ENCODE measurements around the gene FOLH1. TPM values are rescaled to one million over a fixed set of nuclear protein-coding genes. Genes with fewer than 3 reads are reported as not detected.

FOLH1 gene
- total and polyA plus RNA-seq, 2 of the 8 experiments (the other 6 are each of a cell fraction or from before 2014, with no cell fraction given) = 0.56 TPM; not detected in 1

DNA sequence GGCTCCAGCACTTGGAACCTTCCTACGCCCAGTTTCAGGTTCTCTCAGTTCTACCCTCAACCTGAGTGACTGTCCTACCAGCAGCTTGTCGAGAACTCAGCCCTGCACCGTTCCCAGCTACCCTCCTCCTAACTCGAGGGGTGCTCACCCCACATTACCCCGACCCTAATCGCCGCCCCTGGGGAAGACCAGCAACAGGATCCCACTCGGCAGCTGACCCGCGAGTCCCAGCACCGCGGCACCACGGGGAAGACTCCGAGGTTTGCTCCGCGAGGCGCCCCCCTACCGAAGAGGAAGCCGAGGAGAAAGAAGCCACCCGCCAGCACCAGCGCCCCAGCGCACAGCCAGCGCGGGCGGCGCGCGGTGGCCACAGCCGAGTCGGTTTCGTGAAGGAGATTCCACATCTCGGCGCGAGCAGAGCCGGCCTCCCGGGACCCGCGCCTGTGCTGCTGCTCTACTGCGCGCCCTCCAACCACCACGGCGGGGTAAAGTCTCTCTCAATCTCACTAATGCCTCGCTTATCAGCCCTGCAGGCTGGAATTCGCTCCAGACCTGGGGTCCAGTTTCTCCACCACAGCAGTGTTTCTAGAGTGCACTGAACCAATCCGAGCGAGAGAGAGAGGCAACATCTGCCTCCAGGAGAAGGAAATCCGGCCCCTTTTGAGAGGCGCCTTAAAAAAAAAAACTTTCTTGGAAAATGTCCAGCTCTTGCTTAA, at the start of gene FOLH1 (continued):
- TF ChIP-seq HDAC2 (IDR thresholded peaks at IDR 0.05; ENCODE audit: borderline replicate concordance in 1 of 2, low read depth in 2 of 2, low read length in 2 of 2) (no peak), CBX5 (IDR thresholded peaks at IDR 0.05; ENCODE audit: low read depth, low read length) (no peak)
- TF ChIP-seq, protein P1, sequence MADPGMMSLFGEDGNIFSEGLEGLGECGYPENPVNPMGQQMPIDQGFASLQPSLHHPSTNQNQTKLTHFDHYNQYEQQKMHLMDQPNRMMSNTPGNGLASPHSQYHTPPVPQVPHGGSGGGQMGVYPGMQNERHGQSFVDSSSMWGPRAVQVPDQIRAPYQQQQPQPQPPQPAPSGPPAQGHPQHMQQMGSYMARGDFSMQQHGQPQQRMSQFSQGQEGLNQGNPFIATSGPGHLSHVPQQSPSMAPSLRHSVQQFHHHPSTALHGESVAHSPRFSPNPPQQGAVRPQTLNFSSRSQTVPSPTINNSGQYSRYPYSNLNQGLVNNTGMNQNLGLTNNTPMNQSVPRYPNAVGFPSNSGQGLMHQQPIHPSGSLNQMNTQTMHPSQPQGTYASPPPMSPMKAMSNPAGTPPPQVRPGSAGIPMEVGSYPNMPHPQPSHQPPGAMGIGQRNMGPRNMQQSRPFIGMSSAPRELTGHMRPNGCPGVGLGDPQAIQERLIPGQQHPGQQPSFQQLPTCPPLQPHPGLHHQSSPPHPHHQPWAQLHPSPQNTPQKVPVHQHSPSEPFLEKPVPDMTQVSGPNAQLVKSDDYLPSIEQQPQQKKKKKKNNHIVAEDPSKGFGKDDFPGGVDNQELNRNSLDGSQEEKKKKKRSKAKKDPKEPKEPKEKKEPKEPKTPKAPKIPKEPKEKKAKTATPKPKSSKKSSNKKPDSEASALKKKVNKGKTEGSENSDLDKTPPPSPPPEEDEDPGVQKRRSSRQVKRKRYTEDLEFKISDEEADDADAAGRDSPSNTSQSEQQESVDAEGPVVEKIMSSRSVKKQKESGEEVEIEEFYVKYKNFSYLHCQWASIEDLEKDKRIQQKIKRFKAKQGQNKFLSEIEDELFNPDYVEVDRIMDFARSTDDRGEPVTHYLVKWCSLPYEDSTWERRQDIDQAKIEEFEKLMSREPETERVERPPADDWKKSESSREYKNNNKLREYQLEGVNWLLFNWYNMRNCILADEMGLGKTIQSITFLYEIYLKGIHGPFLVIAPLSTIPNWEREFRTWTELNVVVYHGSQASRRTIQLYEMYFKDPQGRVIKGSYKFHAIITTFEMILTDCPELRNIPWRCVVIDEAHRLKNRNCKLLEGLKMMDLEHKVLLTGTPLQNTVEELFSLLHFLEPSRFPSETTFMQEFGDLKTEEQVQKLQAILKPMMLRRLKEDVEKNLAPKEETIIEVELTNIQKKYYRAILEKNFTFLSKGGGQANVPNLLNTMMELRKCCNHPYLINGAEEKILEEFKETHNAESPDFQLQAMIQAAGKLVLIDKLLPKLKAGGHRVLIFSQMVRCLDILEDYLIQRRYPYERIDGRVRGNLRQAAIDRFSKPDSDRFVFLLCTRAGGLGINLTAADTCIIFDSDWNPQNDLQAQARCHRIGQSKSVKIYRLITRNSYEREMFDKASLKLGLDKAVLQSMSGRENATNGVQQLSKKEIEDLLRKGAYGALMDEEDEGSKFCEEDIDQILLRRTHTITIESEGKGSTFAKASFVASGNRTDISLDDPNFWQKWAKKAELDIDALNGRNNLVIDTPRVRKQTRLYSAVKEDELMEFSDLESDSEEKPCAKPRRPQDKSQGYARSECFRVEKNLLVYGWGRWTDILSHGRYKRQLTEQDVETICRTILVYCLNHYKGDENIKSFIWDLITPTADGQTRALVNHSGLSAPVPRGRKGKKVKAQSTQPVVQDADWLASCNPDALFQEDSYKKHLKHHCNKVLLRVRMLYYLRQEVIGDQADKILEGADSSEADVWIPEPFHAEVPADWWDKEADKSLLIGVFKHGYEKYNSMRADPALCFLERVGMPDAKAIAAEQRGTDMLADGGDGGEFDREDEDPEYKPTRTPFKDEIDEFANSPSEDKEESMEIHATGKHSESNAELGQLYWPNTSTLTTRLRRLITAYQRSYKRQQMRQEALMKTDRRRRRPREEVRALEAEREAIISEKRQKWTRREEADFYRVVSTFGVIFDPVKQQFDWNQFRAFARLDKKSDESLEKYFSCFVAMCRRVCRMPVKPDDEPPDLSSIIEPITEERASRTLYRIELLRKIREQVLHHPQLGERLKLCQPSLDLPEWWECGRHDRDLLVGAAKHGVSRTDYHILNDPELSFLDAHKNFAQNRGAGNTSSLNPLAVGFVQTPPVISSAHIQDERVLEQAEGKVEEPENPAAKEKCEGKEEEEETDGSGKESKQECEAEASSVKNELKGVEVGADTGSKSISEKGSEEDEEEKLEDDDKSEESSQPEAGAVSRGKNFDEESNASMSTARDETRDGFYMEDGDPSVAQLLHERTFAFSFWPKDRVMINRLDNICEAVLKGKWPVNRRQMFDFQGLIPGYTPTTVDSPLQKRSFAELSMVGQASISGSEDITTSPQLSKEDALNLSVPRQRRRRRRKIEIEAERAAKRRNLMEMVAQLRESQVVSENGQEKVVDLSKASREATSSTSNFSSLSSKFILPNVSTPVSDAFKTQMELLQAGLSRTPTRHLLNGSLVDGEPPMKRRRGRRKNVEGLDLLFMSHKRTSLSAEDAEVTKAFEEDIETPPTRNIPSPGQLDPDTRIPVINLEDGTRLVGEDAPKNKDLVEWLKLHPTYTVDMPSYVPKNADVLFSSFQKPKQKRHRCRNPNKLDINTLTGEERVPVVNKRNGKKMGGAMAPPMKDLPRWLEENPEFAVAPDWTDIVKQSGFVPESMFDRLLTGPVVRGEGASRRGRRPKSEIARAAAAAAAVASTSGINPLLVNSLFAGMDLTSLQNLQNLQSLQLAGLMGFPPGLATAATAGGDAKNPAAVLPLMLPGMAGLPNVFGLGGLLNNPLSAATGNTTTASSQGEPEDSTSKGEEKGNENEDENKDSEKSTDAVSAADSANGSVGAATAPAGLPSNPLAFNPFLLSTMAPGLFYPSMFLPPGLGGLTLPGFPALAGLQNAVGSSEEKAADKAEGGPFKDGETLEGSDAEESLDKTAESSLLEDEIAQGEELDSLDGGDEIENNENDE (IDR thresholded peaks at IDR 0.05; ENCODE audit: insufficient replicate concordance, low read length) = no peak
- TF ChIP-seq, protein P2, sequence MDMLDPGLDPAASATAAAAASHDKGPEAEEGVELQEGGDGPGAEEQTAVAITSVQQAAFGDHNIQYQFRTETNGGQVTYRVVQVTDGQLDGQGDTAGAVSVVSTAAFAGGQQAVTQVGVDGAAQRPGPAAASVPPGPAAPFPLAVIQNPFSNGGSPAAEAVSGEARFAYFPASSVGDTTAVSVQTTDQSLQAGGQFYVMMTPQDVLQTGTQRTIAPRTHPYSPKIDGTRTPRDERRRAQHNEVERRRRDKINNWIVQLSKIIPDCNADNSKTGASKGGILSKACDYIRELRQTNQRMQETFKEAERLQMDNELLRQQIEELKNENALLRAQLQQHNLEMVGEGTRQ (IDR thresholded peaks at IDR 0.05; ENCODE audit: low read length) = no peak
- TF ChIP-seq, protein P3, sequence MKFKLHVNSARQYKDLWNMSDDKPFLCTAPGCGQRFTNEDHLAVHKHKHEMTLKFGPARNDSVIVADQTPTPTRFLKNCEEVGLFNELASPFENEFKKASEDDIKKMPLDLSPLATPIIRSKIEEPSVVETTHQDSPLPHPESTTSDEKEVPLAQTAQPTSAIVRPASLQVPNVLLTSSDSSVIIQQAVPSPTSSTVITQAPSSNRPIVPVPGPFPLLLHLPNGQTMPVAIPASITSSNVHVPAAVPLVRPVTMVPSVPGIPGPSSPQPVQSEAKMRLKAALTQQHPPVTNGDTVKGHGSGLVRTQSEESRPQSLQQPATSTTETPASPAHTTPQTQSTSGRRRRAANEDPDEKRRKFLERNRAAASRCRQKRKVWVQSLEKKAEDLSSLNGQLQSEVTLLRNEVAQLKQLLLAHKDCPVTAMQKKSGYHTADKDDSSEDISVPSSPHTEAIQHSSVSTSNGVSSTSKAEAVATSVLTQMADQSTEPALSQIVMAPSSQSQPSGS (IDR thresholded peaks at IDR 0.05; ENCODE audit: low read length) = no peak

Data from H1 (cell line).